Choroid plexus epithelial cell (primary cell): ENCODE results near the gene NTSR1.

Experiments
- DNase-seq: peaks from one replicate; pipeline ENCODE4 v3.0.0-alpha.2; 2010; ENCODE audit warnings: low read depth
- H3K4me3 ChIP-seq: 2 replicates; pipeline ENCODE4 v1.5.1; 2011; ENCODE audit warnings: low read depth, mild to moderate bottlenecking, control low read depth, low read length, moderate library complexity
- CTCF ChIP-seq: conservative IDR thresholded peaks from 2 replicates; pipeline ENCODE4 v1.5.1; 2011; ENCODE audit warnings: low read depth, mild to moderate bottlenecking, control low read depth, inconsistent platforms, low read length, moderate library complexity

The NTSR1 gene

DNA sequence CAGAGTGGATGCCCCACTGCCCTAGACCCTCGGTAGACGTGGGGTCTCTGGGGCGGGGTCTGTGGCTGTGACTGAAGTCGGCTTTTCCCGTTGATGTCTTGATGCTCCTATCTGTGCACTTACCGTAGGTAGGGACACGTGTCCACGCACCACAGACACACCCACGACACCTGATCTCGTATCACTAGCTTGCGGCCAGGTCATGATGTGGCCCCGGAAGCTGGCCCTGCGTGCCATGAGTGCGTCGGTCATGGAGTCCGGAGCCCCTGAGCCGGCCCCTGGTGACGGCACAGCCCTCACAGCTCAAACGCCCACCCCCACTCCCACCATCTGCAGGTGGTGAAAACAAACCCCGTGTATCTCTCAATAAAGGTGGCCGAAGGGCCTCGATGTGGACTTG, 53.7 kb downstream of the NTSR1 start:
- no peak for TF ChIP-seq CTCF
- H3K4me3 ChIP-seq, result no peak overlapping the region
- DNase-seq, result no peak

- H3K4me3 ChIP-seq, result no peak overlapping the region
- no peak for DNase-seq
- TF ChIP-seq CTCF, result no peak
Measured at GRCh38 chr20:62762801-62763368, 54.2 kb downstream of the NTSR1 start.

- H3K4me3 ChIP-seq, result no peak overlapping the region
- DNase-seq, result no peak
- no peak for TF ChIP-seq CTCF
Measured at GRCh38 chr20:62763404-62763803, 54.8 kb downstream of the NTSR1 start.

DNA sequence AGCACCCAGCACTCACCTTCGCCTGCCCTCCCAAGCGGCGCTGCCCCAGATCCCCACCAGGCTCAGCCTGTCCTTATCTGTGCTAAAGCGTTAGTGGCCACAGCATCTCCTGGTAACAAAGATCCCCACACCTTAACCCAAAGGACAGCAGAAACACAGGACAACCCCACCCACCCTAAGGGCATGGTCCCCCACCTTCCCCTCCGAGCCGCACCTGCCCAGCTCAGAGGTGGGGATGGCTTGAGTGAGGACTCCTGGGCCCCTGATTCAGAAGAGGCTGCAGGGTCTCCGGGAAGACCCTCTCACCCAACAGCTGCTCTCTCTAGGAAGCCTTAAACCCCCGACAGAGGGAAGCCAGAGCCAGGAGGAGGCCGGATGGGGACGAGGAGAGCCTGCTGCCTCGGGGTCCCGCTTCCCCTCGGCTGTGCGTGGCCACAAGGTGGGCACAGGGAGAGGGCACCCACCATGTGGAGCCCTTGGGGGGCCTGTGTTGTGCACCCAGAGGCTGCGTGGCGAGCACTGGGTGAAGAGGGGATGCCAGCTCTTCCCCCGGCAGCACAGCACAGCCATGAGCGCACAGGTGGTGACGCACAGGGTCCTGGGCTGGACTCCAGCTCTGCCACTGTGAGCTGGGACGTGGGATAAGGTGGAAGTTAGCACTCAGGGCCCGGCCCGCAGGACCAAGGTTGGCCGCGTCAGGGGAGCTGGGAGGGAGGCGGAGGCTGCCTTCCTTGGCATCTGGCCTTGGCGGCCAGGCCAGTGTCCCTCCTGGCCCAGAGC, 55.7 kb downstream of the NTSR1 start:
- DNase-seq, result no peak
- no peak overlapping the region for H3K4me3 ChIP-seq
- no peak for TF ChIP-seq CTCF

- no peak for TF ChIP-seq CTCF
- no peak for DNase-seq
- H3K4me3 ChIP-seq, result no peak overlapping the region
Measured at GRCh38 chr20:62765021-62765420, 56.4 kb downstream of the NTSR1 start.

DNA sequence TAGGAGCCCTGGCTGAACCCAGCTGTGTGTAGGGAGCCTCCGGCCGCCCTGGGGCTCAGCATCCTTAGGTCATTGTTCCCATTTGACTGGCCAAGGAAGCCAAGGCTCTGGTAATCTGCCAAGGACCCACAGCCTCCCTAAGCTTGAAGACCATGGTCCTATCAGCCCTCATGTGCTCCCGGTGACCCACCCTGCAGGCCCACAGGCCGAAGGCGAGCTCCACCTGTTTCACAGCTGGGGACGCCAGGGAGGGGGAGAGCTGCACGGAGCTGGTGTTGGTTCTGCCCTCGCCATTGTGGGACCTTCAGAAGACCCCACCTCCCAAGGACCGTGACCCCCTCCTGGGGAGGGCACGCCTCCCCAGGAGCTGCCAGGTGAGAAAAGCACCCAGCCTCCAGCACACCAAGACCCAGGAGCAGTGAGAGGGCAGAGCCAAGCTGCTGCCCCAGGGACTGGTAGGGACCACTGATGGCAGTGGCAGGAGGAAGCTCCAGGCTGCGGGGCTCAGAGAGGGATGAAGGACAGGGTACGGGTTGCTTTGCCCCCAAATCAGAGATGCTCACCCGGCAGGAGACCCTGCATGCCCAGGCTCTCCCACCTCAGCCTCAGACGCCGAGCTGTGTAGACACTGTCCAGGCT, 56.9 kb downstream of the NTSR1 start:
- DNase-seq, result no peak
- H3K4me3 ChIP-seq, result no peak overlapping the region
- no peak for TF ChIP-seq CTCF
